ENCODE results near the gene FXYD5.

Gene FXYD5

GRCh38 chr19:35118268-35119020 is 36.1 kb upstream of the FXYD5 start:
- no peaks in the 10 kb centered on the region for H3K79me2 ChIP-seq (ENCODE audit: insufficient read depth, low read length)
- H3F3A ChIP-seq (ENCODE audit: low read depth), result no peaks in the 10 kb centered on the region
- no peaks in the 10 kb centered on the region for H4K20me1 ChIP-seq (ENCODE audit: insufficient read depth, low read length, poor library complexity, severe bottlenecking)
- no peaks in the 10 kb centered on the region for H3K9me2 ChIP-seq (replicated peaks; ENCODE audit: low read depth, low read length)
- no peak overlapping the region for H3K9ac ChIP-seq (ENCODE audit: low read depth, low read length, poor library complexity, severe bottlenecking)
- no peaks in the 10 kb centered on the region for H3K36me3 ChIP-seq (ENCODE audit: insufficient read depth, low read length)
- no peak overlapping the region; the same call in 1 of the 2 replicates for H2AFZ ChIP-seq (ENCODE audit: low read length)
- TF ChIP-seq CTCF (conservative IDR thresholded peaks at IDR 0.05; ENCODE audit: low read length) (no peak), EZH2phosphoT487 (IDR thresholded peaks at IDR 0.05; ENCODE audit: borderline replicate concordance) (no peak)
- H3K4me3 ChIP-seq (ENCODE audit: low read length, poor library complexity, severe bottlenecking), result no peak overlapping the region
- H3K4me1 ChIP-seq (ENCODE audit: insufficient read depth, low read length, poor library complexity, severe bottlenecking), result peaks cover 3% of the 10 kb centered on the region
- no peaks in the 10 kb centered on the region for H3K9me3 ChIP-seq (ENCODE audit: insufficient read depth, low read depth, low read length)
- no peaks in the 10 kb centered on the region for H3K27me3 ChIP-seq (ENCODE audit: insufficient read depth, low read length, poor library complexity, severe bottlenecking)
- no peak overlapping the region for H3K4me2 ChIP-seq (ENCODE audit: low read depth, low read length, poor library complexity, severe bottlenecking)

- Histone ChIP-seq H3F3A (ENCODE audit: low read depth) (no peaks in the 10 kb centered on the region), H3K9me2 (replicated peaks; ENCODE audit: low read depth, low read length) (no peaks in the 10 kb centered on the region), H2AFZ (ENCODE audit: low read length) (no peak overlapping the region), H3K4me1 (ENCODE audit: insufficient read depth, low read length, poor library complexity, severe bottlenecking) (peaks cover 3% of the 10 kb centered on the region), H3K4me2 (ENCODE audit: low read depth, low read length, poor library complexity, severe bottlenecking) (no peak overlapping the region), H3K9ac (ENCODE audit: low read depth, low read length, poor library complexity, severe bottlenecking) (no peak overlapping the region), H3K36me3 (ENCODE audit: insufficient read depth, low read length) (no peaks in the 10 kb centered on the region), H4K20me1 (ENCODE audit: insufficient read depth, low read length, poor library complexity, severe bottlenecking) (no peaks in the 10 kb centered on the region), H3K4me3 (ENCODE audit: low read length, poor library complexity, severe bottlenecking) (no peak overlapping the region), H3K79me2 (ENCODE audit: insufficient read depth, low read length) (no peaks in the 10 kb centered on the region), H3K27me3 (ENCODE audit: insufficient read depth, low read length, poor library complexity, severe bottlenecking) (no peaks in the 10 kb centered on the region), H3K9me3 (ENCODE audit: insufficient read depth, low read depth, low read length) (no peaks in the 10 kb centered on the region)
- TF ChIP-seq CTCF (conservative IDR thresholded peaks at IDR 0.05; ENCODE audit: low read length) (no peak), EZH2phosphoT487 (IDR thresholded peaks at IDR 0.05; ENCODE audit: borderline replicate concordance) (no peak)
Observed at GRCh38 chr19:35119091-35119490, 35.4 kb upstream of the FXYD5 start.

GRCh38 chr19:35119578-35120155 is 34.9 kb upstream of the FXYD5 start:
- H3K9ac ChIP-seq (ENCODE audit: low read depth, low read length, poor library complexity, severe bottlenecking), result no peak overlapping the region
- no peaks in the 10 kb centered on the region for H3K9me3 ChIP-seq (ENCODE audit: insufficient read depth, low read depth, low read length)
- H3K27me3 ChIP-seq (ENCODE audit: insufficient read depth, low read length, poor library complexity, severe bottlenecking), result no peaks in the 10 kb centered on the region
- TF ChIP-seq EZH2phosphoT487 (IDR thresholded peaks at IDR 0.05; ENCODE audit: borderline replicate concordance) (no peak), CTCF (conservative IDR thresholded peaks at IDR 0.05; ENCODE audit: low read length) (no peak)
- H2AFZ ChIP-seq (ENCODE audit: low read length), result no peak overlapping the region
- H3K4me1 ChIP-seq (ENCODE audit: insufficient read depth, low read length, poor library complexity, severe bottlenecking), result no peaks in the 10 kb centered on the region
- no peak overlapping the region for H3K4me2 ChIP-seq (ENCODE audit: low read depth, low read length, poor library complexity, severe bottlenecking)
- no peak overlapping the region for H3K4me3 ChIP-seq (ENCODE audit: low read length, poor library complexity, severe bottlenecking)
- no peaks in the 10 kb centered on the region for H3F3A ChIP-seq (ENCODE audit: low read depth)
- H4K20me1 ChIP-seq (ENCODE audit: insufficient read depth, low read length, poor library complexity, severe bottlenecking), result no peaks in the 10 kb centered on the region
- H3K9me2 ChIP-seq (replicated peaks; ENCODE audit: low read depth, low read length), result no peaks in the 10 kb centered on the region
- H3K79me2 ChIP-seq (ENCODE audit: insufficient read depth, low read length), result no peaks in the 10 kb centered on the region
- H3K36me3 ChIP-seq (ENCODE audit: insufficient read depth, low read length), result no peaks in the 10 kb centered on the region

Measured in Loucy (cell line).